T-cell (primary cell): ENCODE results near the gene HOXC10. TPM values are rescaled to one million over a fixed set of nuclear protein-coding genes. Genes with fewer than 3 reads are reported as not detected.

Experiments used
- ATAC-seq, 4 experiments: fragments of 200-7000 bp in 3 of 4; fragments of 150-1000 bp in 1 of 4; cut with Tn5 transposase; replicated peaks in 1 of 4; 1 replicate in 3 of 4; 2 replicates in 1 of 4; pipeline ENCODE4 v1.10.0; 2021; ENCODE audit warnings: moderate library complexity in 3 of 4, mild to moderate bottlenecking in 2 of 4, moderate number of reproducible peaks in 1 of 4
- CTCF ChIA-PET, 2 donors: fragments of 300-600 bp; sonication (Branson Sonifier 250); formaldehyde crosslinking; loops; one replicate each; lab custom pipeline; 2022; ENCODE audit warnings: antibody characterized with exemption in 2 of 2; lab: Charles Lee
- POLR2A ChIA-PET, 2 donors: fragments of 300-600 bp; sonication (Branson Sonifier 250); formaldehyde crosslinking; loops; one replicate each; lab custom pipeline; 2022; ENCODE audit warnings: antibody characterized with exemption in 2 of 2; lab: Charles Lee
- DNase-seq, 35 experiments: peaks; one replicate each; pipeline versions ENCODE4 v3.0.0 to v3.0.0-alpha.2; 2013 to 2023
- H3K27ac ChIP-seq: one replicate; pipeline ENCODE4 v1.5.1; 2013; ENCODE audit warnings: low read length
- H3K27me3 ChIP-seq, 2 experiments: replicated peaks in 1 of 2; 1 replicate in 1 of 2; 2 replicates in 1 of 2; pipeline versions ENCODE4 v1.6.1 to v1.7.0; 2013; ENCODE audit warnings: low read length in 1 of 2, mixed read lengths in 1 of 2; ENCODE audit not compliant: control insufficient read depth in 2 of 2, insufficient read depth in 2 of 2; ENCODE audit errors: extremely low read depth in 1 of 2
- H3K36me3 ChIP-seq, 2 donors: 1 replicate in 1 of 2; 2 replicates in 1 of 2; pipeline versions ENCODE4 v1.6.1 to v1.7.0; 2013; ENCODE audit warnings: low read length in 1 of 2; ENCODE audit not compliant: control insufficient read depth in 2 of 2, insufficient read depth in 1 of 2; ENCODE audit errors: extremely low read depth in 1 of 2
- H3K4me1 ChIP-seq, 2 experiments: 1 replicate in 1 of 2; 2 replicates in 1 of 2; pipeline versions ENCODE4 v1.6.1 to v1.7.0; 2013; ENCODE audit warnings: low read length in 2 of 2, mixed read lengths in 1 of 2; ENCODE audit not compliant: insufficient read depth in 2 of 2, control insufficient read depth in 1 of 2; ENCODE audit errors: extremely low read depth in 1 of 2
- H3K4me3 ChIP-seq, 2 donors: 1 replicate in 1 of 2; 2 replicates in 1 of 2; pipeline versions ENCODE4 v1.5.1 to v1.7.0; 2013; ENCODE audit warnings: mild to moderate bottlenecking in 2 of 2, low read length in 1 of 2, moderate library complexity in 1 of 2; ENCODE audit not compliant: control insufficient read depth in 1 of 2; ENCODE audit errors: extremely low read depth in 1 of 2
- H3K9me3 ChIP-seq: 2 replicates; pipeline ENCODE4 v1.7.0; 2013
- H3K27ac Mint-ChIP-seq, 2 donors: one replicate each; pipeline ENCODE4 v1.8.0; 2020 to 2021; ENCODE audit warnings: mild to moderate bottlenecking in 2 of 2, mixed read lengths in 2 of 2
- H3K27me3 Mint-ChIP-seq, 2 donors: one replicate each; pipeline ENCODE4 v1.8.0; 2021 to 2022; ENCODE audit warnings: mixed read lengths in 2 of 2
- H3K36me3 Mint-ChIP-seq: one replicate; pipeline ENCODE4 v1.8.0; 2021; ENCODE audit warnings: mixed read lengths
- H3K4me1 Mint-ChIP-seq, 3 donors: one replicate each; pipeline ENCODE4 v1.8.0; 2020 to 2022; ENCODE audit warnings: mixed read lengths in 3 of 3, mild to moderate bottlenecking in 1 of 3
- H3K4me3 Mint-ChIP-seq, 3 donors: one replicate each; pipeline ENCODE4 v1.8.0; 2020 to 2022; ENCODE audit warnings: mild to moderate bottlenecking in 3 of 3, mixed read lengths in 3 of 3, moderate library complexity in 3 of 3
- H3K9me3 Mint-ChIP-seq, 3 donors: one replicate each; pipeline ENCODE4 v1.8.0; 2020 to 2022; ENCODE audit warnings: mixed read lengths in 3 of 3
- WGBS: methylation state at CpG from one replicate; pipeline ENCODE4 v1.1.5; 2013; ENCODE audit warnings: missing lambda C conversion rate; ENCODE audit not compliant: insufficient coverage; 5-methylcytosine and 5-hydroxymethylcytosine counted together
- total RNA-seq, 35 experiments: library from RNA in 6 of 35; stranded (reverse) in 6 of 35; fragments of 120-200 nt in 1 of 35; gene quantifications; one replicate each; pipeline versions ENCODE4 v1.2.1 to v1.2.4 and lab custom pipeline; 2013 to 2026

The HOXC10 gene
- total RNA-seq (under 1 TPM in 1 of 5 donors, not detected in 4; 0.30 TPM), total RNA-seq (lab: John Stamatoyannopoulos, UW) (0 reads per million in 29 experiments)
- not detected for total RNA-seq (2013)

DNA sequence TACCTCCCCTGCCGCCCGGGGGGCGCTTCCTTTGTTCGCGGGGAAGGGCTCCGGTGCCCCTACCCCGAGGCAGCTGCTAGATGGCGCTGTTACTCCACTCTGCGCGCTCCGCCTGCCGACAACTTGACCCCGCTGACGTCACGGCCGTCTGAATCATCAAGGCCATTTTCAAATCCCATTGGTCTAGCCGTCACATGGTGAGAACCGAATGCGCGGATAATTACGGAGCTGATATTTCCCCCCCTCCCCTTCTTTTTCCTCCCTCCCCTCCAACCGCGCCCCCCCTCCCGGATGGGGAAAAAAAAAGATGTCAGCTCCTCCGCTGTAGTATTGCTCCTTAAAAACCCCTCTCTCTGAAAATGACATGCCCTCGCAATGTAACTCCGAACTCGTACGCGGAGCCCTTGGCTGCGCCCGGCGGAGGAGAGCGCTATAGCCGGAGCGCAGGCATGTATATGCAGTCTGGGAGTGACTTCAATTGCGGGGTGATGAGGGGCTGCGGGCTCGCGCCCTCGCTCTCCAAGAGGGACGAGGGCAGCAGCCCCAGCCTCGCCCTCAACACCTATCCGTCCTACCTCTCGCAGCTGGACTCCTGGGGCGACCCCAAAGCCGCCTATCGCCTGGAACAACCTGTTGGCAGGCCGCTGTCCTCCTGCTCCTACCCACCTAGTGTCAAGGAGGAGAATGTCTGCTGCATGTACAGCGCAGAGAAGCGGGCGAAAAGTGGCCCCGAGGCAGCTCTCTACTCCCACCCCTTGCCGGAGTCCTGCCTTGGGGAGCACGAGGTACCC lies at the start of gene HOXC10:
TSS of gene HOXC10 (plus strand) at position 246 of the 791 bp plus-strand sequence. CDS start at position 360, 114 bp downstream.
- peak within 1 kb of the TSS; percentile 28 to 43 for H3K27ac Mint-ChIP-seq
- Histone ChIP-seq H3K9me3 (no peaks in the 10 kb centered on the region), H3K27ac (no peak within 1 kb of the TSS), H3K27me3 (peaks cover 18 to 97% of the 10 kb centered on the region in 2 experiments), H3K36me3 (no peaks in the 10 kb centered on the region), H3K4me3 (peak within 1 kb of the TSS; percentile 7 to 35), H3K4me1 (peaks cover 4 to 49% of the 10 kb centered on the region in 2 experiments)
- CTCF ChIA-PET: interaction anchor here (0.5 to 1.2 kb wide), 6 partner anchors 9 to 302 kb away, joined by 3 to 9 read pairs (median 5); no protein-coding TSS in a partner anchor
- no peaks in the 10 kb centered on the region for H3K36me3 Mint-ChIP-seq
- peaks cover 29 to 58% (median 44%) of the 10 kb centered on the region in 3 donors for H3K4me1 Mint-ChIP-seq
- H3K4me3 Mint-ChIP-seq: peak within 1 kb of the TSS; percentile 13 to 71 (median 37)
- peaks cover 85 to 93% of the 10 kb centered on the region in 2 donors for H3K27me3 Mint-ChIP-seq
- ATAC-seq (peak; percentile 40 to 67 (median 44)), DNase-seq (peak in 34 of 35 experiments; percentile 12 to 82 (median 57))
- no peaks in the 10 kb centered on the region for H3K9me3 Mint-ChIP-seq
- POLR2A ChIA-PET: no interaction called here
- WGBS: 15% methylated on average over 38 of the region's 55 CpGs

DNA sequence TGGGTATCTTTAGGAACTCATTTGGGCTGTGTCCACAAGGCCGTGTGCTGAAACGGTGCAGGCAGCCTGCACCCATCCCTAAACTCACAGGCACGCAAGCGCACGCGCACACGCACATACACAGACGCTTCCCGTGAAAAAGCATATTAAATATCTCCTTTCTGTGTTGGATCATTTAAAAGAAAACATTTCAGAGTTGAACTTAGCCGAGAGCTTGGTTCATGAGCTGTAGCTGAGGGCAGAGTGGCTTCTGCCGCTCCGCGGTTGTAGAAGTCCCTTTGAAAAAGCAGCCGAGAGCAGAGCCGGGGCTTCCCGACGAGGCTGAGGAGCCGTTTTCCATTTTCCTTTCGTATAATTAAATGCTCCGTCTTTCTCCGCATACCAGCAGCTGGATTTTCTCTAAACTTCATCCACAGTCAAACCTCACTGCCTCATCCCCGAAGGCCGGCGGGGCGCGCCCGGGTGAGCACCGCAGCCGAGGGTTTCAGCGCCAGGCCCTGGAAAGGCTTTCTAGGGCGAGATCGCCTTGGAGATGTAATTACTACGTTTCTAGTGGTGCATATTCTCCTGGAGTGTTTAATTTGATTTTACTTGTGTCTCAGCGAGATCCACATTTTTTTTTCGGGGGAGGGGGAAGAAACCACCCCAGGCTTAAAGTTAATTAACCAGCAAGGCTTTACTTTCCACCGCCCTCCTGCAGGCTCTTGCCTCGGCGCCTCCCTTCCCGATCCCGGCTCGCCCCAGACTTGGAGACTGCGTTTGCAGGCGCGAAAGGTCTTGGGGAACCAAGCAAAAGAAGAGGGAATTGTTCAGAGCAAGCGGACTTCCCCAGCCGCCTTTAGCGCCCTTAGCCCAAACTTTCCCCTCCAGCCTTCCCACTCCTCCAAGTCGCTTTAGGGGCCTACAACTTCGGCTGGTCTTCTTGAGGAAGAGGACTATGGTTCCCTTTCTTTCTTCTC lies 49.3 kb upstream of the HOXC10 start:
- H3K36me3 Mint-ChIP-seq: no peaks in the 10 kb centered on the region

DNA sequence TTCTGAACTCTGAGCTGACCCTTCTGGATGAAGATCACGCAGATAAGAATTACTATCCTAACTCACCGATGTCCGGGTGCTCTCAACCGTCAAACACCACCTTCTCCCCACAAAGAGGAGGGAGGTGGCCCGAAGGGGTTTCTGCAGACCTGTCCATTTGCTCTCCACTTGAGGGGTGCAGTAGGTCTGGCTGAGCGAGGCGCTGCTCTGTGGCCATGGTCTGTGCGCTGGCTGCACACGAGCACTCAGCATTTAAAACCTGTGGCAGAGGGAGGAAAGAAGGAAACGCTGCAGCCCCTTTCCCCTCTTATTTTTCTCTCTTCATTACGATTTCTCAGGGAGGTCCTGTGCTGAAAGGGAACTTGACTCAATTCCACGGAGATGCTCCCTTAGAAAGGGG lies 47.8 kb upstream of the HOXC10 start:
- no peak overlapping the region for H3K4me3 ChIP-seq
- H3K9me3 ChIP-seq: no peaks in the 10 kb centered on the region
- Mint-ChIP-seq H3K4me3 (no peak overlapping the region), H3K4me1 (peaks cover 15 to 28% (median 18%) of the 10 kb centered on the region in 3 donors), H3K27ac (peak overlapping the region in 1 of 2 donors; percentile 56), H3K36me3 (no peaks in the 10 kb centered on the region), H3K27me3 (peaks cover 84 to 89% of the 10 kb centered on the region in 2 donors), H3K9me3 (peaks cover 0 to 3% (median 0%) of the 10 kb centered on the region in 3 donors)
- H3K36me3 ChIP-seq: no peaks in the 10 kb centered on the region
- peaks cover 0 to 23% of the 10 kb centered on the region in 2 experiments for H3K4me1 ChIP-seq
- ChIA-PET POLR2A (no interaction called here), CTCF (no interaction called here)
- no peak for ATAC-seq
- H3K27ac ChIP-seq: no peak overlapping the region
- no peak for DNase-seq
- whole genome bisulfite sequencing: 20% methylated on average over 1 of the region's 12 CpGs
- H3K27me3 ChIP-seq: peaks cover 35 to 84% of the 10 kb centered on the region in 2 experiments

More for the DNA sequence above, 49.3 kb upstream of the HOXC10 start:
- WGBS: 11% methylated on average over 32 of the region's 49 CpGs
- Histone ChIP-seq H3K4me3 (peak overlapping the region in 1 of 2 donors; percentile 25), H3K36me3 (no peaks in the 10 kb centered on the region), H3K4me1 (peaks cover 0 to 23% of the 10 kb centered on the region in 2 experiments), H3K9me3 (no peaks in the 10 kb centered on the region), H3K27me3 (peaks cover 29 to 83% of the 10 kb centered on the region in 2 experiments), H3K27ac (no peak overlapping the region)
- Mint-ChIP-seq H3K9me3 (peaks cover 0 to 4% (median 0%) of the 10 kb centered on the region in 3 donors), H3K27me3 (peaks cover 84 to 88% of the 10 kb centered on the region in 2 donors), H3K4me1 (peaks cover 15 to 28% (median 18%) of the 10 kb centered on the region in 3 donors), H3K4me3 (peak overlapping the region; percentile 28 to 46 (median 46)), H3K27ac (peak overlapping the region in 1 of 2 donors; percentile 39)
- ATAC-seq: peak in 1 of 4 experiments; percentile 54
- CTCF ChIA-PET: no interaction called here
- no peak for DNase-seq
- POLR2A ChIA-PET: no interaction called here

DNA sequence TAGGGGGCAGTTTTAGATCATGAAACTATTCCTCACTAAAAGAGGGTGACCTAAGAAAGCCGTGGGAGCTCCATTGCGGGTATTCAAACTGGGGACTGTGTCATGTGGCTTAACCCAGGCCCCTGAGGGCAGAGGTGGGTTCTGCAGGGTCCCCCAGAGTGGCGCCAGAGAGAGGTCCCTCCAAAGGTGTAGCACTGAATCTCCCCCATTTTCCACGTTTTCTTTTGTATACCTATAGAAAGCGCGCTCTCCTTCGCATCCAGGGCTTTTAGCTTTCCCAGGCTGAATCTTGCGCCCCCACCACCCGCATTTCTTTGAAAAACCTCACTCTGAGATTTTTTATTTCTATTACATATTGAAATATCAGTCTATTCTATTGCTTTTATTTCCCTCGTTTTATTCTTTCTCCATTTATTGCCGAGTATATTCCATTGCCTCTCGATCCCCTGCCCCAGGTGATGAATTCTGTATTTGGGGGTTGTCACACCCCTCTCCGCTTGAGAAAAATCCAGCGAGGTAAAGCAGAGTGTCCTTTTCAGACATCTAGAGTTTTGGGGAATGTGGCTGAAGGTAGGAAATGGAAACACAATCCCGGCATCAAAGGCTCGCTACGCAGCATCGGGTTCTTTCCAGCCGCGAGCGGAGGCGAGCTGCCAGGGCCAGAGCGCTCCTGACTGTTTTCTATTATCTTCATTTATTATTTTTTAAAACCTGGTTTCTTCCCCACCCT lies 47.2 kb upstream of the HOXC10 start:
- Histone ChIP-seq H3K9me3 (no peaks in the 10 kb centered on the region), H3K27ac (no peak overlapping the region), H3K36me3 (no peaks in the 10 kb centered on the region), H3K27me3 (peaks cover 31 to 83% of the 10 kb centered on the region in 2 experiments), H3K4me3 (no peak overlapping the region), H3K4me1 (peaks cover 0 to 23% of the 10 kb centered on the region in 2 experiments)
- Mint-ChIP-seq H3K9me3 (peaks cover 0 to 3% (median 0%) of the 10 kb centered on the region in 3 donors), H3K27ac (no peak overlapping the region), H3K4me1 (peaks cover 15 to 28% (median 18%) of the 10 kb centered on the region in 3 donors), H3K4me3 (peak overlapping the region in 1 of 3 donors; percentile 48), H3K36me3 (no peaks in the 10 kb centered on the region), H3K27me3 (peaks cover 84 to 87% of the 10 kb centered on the region in 2 donors)
- CTCF ChIA-PET: interaction anchor here in 1 of 2 donors (0.6 kb wide), 1 partner anchor 52 kb away, joined by 3 read pairs; no protein-coding TSS in a partner anchor
- POLR2A ChIA-PET: no interaction called here
- 19% methylated on average over 10 of the region's 23 CpGs for WGBS
- ATAC-seq: no peak
- DNase-seq: no peak

DNA sequence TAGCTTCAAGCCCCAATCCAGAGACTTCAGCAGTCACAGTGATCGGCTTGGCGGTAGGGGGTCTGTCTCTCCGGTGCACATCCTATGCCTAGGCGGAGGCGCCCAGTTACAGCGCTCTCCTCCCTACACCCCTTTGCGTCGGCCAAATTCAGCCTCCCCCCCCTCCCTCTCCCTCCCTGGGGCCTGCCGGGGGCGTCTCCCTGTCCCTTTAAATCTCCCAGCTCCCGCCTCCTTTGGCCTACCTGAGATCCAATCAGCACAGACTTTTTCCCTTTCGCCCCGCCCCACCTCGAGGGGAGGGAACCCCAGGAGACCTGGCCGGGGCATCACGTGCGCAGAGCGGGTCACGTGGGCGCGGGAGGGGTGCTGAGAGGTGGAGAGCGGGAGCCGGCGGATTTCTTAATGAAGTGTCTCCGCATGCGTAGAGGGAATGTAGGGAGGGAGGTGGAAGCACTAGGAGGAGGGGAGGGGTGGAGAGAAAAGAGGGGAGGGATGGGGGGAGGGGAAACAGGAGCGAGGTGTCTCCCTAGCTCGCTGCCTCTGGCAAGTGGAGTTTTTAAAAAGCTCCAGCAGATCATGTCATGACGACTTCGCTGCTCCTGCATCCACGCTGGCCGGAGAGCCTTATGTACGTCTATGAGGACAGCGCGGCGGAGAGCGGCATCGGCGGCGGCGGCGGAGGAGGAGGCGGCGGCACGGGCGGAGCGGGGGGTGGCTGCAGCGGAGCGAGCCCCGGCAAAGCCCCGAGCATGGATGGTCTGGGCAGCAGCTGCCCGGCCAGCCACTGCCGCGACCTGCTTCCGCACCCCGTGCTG lies 46.4 kb upstream of the HOXC10 start, which contains the start of gene HOXC13:
TSS of gene HOXC13 (plus strand) at position 506 of the 815 bp plus-strand sequence. CDS start at position 582, 76 bp downstream.
- Histone ChIP-seq H3K9me3 (no peaks in the 10 kb centered on the region), H3K4me3 (no peak within 1 kb of the TSS), H3K4me1 (peaks cover 0 to 23% of the 10 kb centered on the region in 2 experiments), H3K27me3 (peaks cover 29 to 78% of the 10 kb centered on the region in 2 experiments), H3K36me3 (no peaks in the 10 kb centered on the region), H3K27ac (no peak within 1 kb of the TSS)
- Mint-ChIP-seq H3K27me3 (peaks cover 84 to 87% of the 10 kb centered on the region in 2 donors), H3K4me1 (peaks cover 15 to 28% (median 18%) of the 10 kb centered on the region in 3 donors), H3K27ac (peak within 1 kb of the TSS in 1 of 2 donors; percentile 31), H3K9me3 (peaks cover 0 to 3% (median 0%) of the 10 kb centered on the region in 3 donors), H3K4me3 (peak within 1 kb of the TSS in 2 of 3 donors; percentile 6 to 48), H3K36me3 (no peaks in the 10 kb centered on the region)
- ATAC-seq (peak in 2 of 4 experiments; percentile 17 to 58), DNase-seq (peak in 4 of 35 experiments; percentile 17 to 36 (median 23))
- 15% methylated on average over 52 of the region's 56 CpGs for WGBS
- ChIA-PET CTCF (interaction anchor here in 1 of 2 donors (0.6 kb wide), 1 partner anchor 51 kb away, joined by 3 read pairs; no protein-coding TSS in a partner anchor), POLR2A (interaction anchor here in 1 of 2 donors (0.6 kb wide), 1 partner anchor 12 kb away, joined by 5 read pairs; no protein-coding TSS in a partner anchor)
